ENCODE results near the gene PEX6. TPM values are rescaled to one million over a fixed set of nuclear protein-coding genes. Genes with fewer than 3 reads are reported as not detected.

The PEX6 gene
- total and polyA plus RNA-seq, 10 donors = 11.1 to 25.5 (median 18.9) TPM

- Histone ChIP-seq H3K27ac (peak within 1 kb of the TSS; percentile 81 to 95 (median 90)), H3K36me3 (peaks cover 0 to 79% (median 47%) of the 10 kb centered on the region in 6 donors), H3K4me3 (peak within 1 kb of the TSS; percentile 72 to 99 (median 98)), H3K9me3 (no peaks in the 10 kb centered on the region), H3K4me1 (peaks cover 23 to 63% (median 44%) of the 10 kb centered on the region in 6 donors), H3K27me3 (replicated peaks in 1 of 7) (no peaks in the 10 kb centered on the region)
- intact Hi-C loops (cut with DNase I; ENCODE audit: low total_unique reads) = no loop called here
- TF ChIP-seq, protein P1, sequence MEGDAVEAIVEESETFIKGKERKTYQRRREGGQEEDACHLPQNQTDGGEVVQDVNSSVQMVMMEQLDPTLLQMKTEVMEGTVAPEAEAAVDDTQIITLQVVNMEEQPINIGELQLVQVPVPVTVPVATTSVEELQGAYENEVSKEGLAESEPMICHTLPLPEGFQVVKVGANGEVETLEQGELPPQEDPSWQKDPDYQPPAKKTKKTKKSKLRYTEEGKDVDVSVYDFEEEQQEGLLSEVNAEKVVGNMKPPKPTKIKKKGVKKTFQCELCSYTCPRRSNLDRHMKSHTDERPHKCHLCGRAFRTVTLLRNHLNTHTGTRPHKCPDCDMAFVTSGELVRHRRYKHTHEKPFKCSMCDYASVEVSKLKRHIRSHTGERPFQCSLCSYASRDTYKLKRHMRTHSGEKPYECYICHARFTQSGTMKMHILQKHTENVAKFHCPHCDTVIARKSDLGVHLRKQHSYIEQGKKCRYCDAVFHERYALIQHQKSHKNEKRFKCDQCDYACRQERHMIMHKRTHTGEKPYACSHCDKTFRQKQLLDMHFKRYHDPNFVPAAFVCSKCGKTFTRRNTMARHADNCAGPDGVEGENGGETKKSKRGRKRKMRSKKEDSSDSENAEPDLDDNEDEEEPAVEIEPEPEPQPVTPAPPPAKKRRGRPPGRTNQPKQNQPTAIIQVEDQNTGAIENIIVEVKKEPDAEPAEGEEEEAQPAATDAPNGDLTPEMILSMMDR (IDR thresholded peaks at IDR 0.05 in 8 of 11, conservative IDR thresholded peaks at IDR 0.05 in 3 of 11) = no peak
- TF ChIP-seq POLR2AphosphoS5 (IDR thresholded peaks at IDR 0.05) = peak; percentile 86 to 90 (median 88)
- DNase-seq = peak; percentile 96
- 1 to 2% (median 1%) methylated on average over 12 to 56 of the region's 56 CpGs for WGBS, 5 donors
These were observed 42.5 kb upstream of the PEX6 start, which contains the start of gene RRP36 for GRCh38 chr6:43021270-43022047. Gene RRP36, plus strand, starts transcription at chr6:43021623. Its CDS starts 32 bp downstream, at chr6:43021655.

DNA sequence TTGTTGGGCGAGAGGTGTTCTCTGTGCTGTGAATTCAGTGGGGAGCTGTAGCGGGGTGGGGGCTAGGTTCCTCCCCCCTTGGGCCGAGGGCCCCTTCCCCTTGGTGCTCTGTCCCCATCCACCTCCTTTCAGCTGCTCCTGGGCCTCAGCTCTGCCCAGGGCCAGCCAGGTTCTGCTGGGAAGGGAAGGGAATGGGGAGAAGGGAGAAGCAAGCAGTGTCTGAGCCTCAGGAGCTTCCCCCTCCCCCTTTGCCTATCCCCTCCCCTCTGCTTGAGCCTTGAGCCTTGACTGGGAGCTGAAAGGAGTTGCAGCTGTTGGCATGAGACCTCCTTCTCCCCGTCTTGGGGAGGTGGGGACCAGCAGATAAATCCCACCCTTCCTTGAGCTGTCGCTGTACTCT lies 41.9 kb upstream of the PEX6 start:
- DNase-seq = no peak
- peak overlapping the region; percentile 72 to 99 (median 98) for H3K4me3 ChIP-seq

DNA sequence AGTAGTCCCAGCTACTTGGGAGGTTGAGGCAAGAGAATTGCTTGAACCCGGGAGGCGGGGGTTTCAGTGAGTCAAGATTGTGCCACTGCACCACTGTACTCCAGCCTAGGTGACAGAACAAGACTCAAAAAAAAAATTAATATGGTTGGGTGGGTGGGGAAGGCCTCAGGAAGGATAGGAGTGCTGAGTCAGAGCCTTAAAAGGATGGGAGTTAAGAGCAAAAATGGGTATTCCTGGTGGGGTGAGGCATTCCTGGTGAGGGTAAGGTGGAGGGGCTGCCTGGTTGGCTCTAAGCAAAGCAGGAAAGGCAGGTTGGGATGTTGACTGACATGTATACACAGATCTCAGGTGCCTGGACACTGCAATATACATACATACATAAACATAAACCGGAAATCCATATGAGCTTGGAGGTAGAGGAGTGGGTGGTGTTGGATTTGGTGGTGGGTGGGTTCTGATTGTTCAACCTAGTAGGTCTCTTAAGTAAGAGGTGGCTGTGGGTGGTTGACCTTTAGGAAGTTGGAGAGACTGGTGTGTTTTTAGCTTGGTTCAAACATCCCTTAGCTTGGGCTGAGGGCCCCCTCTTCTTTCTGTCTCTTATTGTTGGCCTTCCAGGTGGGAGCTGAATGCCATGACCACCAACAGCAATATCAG lies 41.2 kb upstream of the PEX6 start:
- WGBS, 5 donors = 95 to 99% (median 97%) methylated on average over 3 of the region's 3 CpGs
- Histone ChIP-seq H3K36me3 (peaks cover 0 to 73% (median 34%) of the 10 kb centered on the region in 6 donors), H3K4me1 (peaks cover 33 to 76% (median 57%) of the 10 kb centered on the region in 6 donors), H3K27ac (peak overlapping the region in 4 of 8 donors; percentile 90 to 95 (median 93)), H3K27me3 (replicated peaks in 1 of 7) (no peaks in the 10 kb centered on the region), H3K4me3 (no peak overlapping the region), H3K9me3 (no peaks in the 10 kb centered on the region)
- no peak for DNase-seq
- no peak for TF ChIP-seq POLR2AphosphoS5 (IDR thresholded peaks at IDR 0.05)
- TF ChIP-seq, protein P1 (IDR thresholded peaks at IDR 0.05 in 8 of 11, conservative IDR thresholded peaks at IDR 0.05 in 3 of 11) = no peak
- TF ChIP-seq POLR2A (IDR thresholded peaks at IDR 0.05) = no peak
- intact Hi-C loops (cut with DNase I; ENCODE audit: low total_unique reads) = no loop called here

More for the DNA sequence above, 41.9 kb upstream of the PEX6 start:
- WGBS, 5 donors = 49 to 74% (median 70%) methylated on average over 3 to 5 of the region's 5 CpGs
- Histone ChIP-seq H3K27me3 (replicated peaks in 1 of 7) (no peaks in the 10 kb centered on the region), H3K36me3 (peaks cover 0 to 79% (median 41%) of the 10 kb centered on the region in 6 donors), H3K4me1 (peaks cover 29 to 69% (median 50%) of the 10 kb centered on the region in 6 donors), H3K27ac (peak overlapping the region; percentile 81 to 95 (median 90)), H3K9me3 (no peaks in the 10 kb centered on the region)
- intact Hi-C loops (cut with DNase I; ENCODE audit: low total_unique reads) = no loop called here
- TF ChIP-seq POLR2AphosphoS5 (IDR thresholded peaks at IDR 0.05) = no peak
- TF ChIP-seq, protein P1 (IDR thresholded peaks at IDR 0.05 in 8 of 11, conservative IDR thresholded peaks at IDR 0.05 in 3 of 11) = no peak
- no peak for TF ChIP-seq POLR2A (IDR thresholded peaks at IDR 0.05)

DNA sequence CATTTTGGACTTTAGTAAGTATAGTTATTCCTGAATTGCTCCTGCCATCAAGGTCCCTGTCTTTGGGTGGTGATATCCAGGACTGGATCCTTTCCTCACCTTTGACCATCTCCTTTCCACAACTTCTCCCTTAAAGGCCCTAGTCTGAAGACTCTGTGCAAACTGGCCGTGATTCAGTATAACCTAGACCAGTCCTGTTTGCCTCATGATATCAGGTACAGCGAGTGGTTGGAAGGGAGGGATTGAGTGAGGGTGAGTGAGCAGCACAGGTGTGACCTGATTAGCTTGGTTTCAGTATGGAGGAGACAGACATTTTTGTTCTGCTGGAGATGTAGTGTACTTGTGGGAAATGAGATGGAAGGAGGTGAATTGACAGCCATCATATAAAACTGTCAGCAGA lies 40.2 kb upstream of the PEX6 start:
- 93 to 98% (median 93%) methylated on average over 2 of the region's 2 CpGs for WGBS, 5 donors
- TF ChIP-seq POLR2A (IDR thresholded peaks at IDR 0.05) = no peak
- no peak for DNase-seq
- Histone ChIP-seq H3K4me1 (peaks cover 40 to 77% (median 62%) of the 10 kb centered on the region in 6 donors), H3K27ac (no peak overlapping the region), H3K36me3 (peaks cover 0 to 63% (median 28%) of the 10 kb centered on the region in 6 donors), H3K27me3 (replicated peaks in 1 of 7) (no peaks in the 10 kb centered on the region), H3K4me3 (no peak overlapping the region), H3K9me3 (no peaks in the 10 kb centered on the region)
- intact Hi-C loops (cut with DNase I; ENCODE audit: low total_unique reads) = no loop called here
